ENCODE measurements around the gene BAHCC1.

Gene BAHCC1

GRCh38 chr17:81366648-81367047 lies 28.6 kb upstream of the BAHCC1 start:
- in situ Hi-C loops (cut with MboI; ENCODE audit: low sequenced_read_pairs): no loop called here

GRCh38 chr17:81367171-81367570 lies 28.1 kb upstream of the BAHCC1 start:
- in situ Hi-C loops (cut with MboI; ENCODE audit: low sequenced_read_pairs): no loop called here

GRCh38 chr17:81368161-81369022 lies 26.9 kb upstream of the BAHCC1 start:
- in situ Hi-C loops (cut with MboI; ENCODE audit: low sequenced_read_pairs): no loop called here

GRCh38 chr17:81370294-81370693 lies 25.0 kb upstream of the BAHCC1 start:
- in situ Hi-C loops (cut with MboI; ENCODE audit: low sequenced_read_pairs): no loop called here

- in situ Hi-C loops (cut with MboI; ENCODE audit: low sequenced_read_pairs): no loop called here
Measured at GRCh38 chr17:81371910-81372760, 23.1 kb upstream of the BAHCC1 start.

- in situ Hi-C loops (cut with MboI; ENCODE audit: low sequenced_read_pairs): no loop called here
Measured at GRCh38 chr17:81373536-81374160, 21.6 kb upstream of the BAHCC1 start.

- in situ Hi-C loops (cut with MboI; ENCODE audit: low sequenced_read_pairs): no loop called here
Measured at GRCh38 chr17:81374890-81375289, 20.4 kb upstream of the BAHCC1 start.

GRCh38 chr17:81376946-81377714 lies 18.1 kb upstream of the BAHCC1 start:
- in situ Hi-C loops (cut with MboI; ENCODE audit: low sequenced_read_pairs): no loop called here

- in situ Hi-C loops (cut with MboI; ENCODE audit: low sequenced_read_pairs): no loop called here
Measured at GRCh38 chr17:81378941-81379511, 16.2 kb upstream of the BAHCC1 start.

GRCh38 chr17:81379523-81379942 lies 15.7 kb upstream of the BAHCC1 start:
- in situ Hi-C loops (cut with MboI; ENCODE audit: low sequenced_read_pairs): no loop called here

- in situ Hi-C loops (cut with MboI; ENCODE audit: low sequenced_read_pairs): no loop called here
Measured at GRCh38 chr17:81380131-81380530, 15.1 kb upstream of the BAHCC1 start.

GRCh38 chr17:81380666-81381518 lies 14.4 kb upstream of the BAHCC1 start:
- in situ Hi-C loops (cut with MboI; ENCODE audit: low sequenced_read_pairs): no loop called here

GRCh38 chr17:81381632-81382577 lies 13.4 kb upstream of the BAHCC1 start:
- in situ Hi-C loops (cut with MboI; ENCODE audit: low sequenced_read_pairs): no loop called here

- in situ Hi-C loops (cut with MboI; ENCODE audit: low sequenced_read_pairs): no loop called here
Measured at GRCh38 chr17:81382851-81383250, 12.4 kb upstream of the BAHCC1 start.

GRCh38 chr17:81383504-81384421 lies 11.5 kb upstream of the BAHCC1 start:
- in situ Hi-C loops (cut with MboI; ENCODE audit: low sequenced_read_pairs): no loop called here

- in situ Hi-C loops (cut with MboI; ENCODE audit: low sequenced_read_pairs): no loop called here
Measured at GRCh38 chr17:81384929-81385319, 10.3 kb upstream of the BAHCC1 start.
